ENCODE measurements around the gene SAPCD2.

DNA sequence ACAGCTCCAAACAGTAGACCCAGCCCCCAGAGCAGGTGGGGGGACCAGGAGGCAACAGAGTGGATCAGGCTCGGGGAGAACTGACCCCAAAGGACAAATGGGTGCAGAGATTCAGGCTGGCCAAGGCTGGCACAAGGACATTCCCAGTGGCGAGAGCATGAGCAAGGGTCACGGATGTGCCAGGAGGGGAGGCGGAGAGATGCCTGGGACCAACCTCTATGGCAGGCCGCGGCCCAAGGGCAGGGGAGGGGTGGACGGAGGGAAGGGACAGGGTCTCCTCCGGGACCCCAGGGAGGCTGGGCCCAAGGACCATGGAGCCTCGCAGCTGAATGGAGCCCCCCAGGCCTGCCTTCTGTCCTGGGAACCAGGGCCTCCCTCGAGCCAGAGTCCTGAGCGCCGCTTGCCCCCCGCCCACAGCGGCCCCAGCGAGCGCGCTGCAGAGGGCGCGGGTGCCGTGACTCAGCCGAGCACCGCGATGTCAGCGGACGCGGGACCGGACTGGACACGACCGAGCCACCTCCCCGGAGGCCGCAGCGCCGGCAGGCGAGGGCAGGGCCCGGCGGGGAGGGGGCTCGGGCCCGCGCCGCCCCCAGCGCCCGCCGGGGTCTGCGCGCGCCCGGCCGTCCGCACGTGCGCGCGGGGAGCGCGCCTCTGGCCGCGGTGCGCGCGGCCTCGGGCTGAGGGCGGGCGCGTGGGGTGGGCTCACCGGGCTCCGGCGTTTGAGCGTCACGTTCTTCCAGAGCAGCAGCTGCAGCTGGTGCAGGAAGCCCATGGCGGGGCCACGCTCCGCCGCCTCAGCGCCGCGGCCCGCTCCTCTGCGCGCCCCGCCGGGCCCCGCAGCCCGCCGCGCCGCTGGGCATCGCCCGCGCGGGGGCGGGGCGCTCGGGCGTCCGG, 42.7 kb downstream of the SAPCD2 start, which contains the start of gene ABCA2:
- TF ChIP-seq GATA3 (IDR thresholded peaks at IDR 0.05; ENCODE audit: low read depth, low read length), result no peak
- TF ChIP-seq GATA2 (IDR thresholded peaks at IDR 0.05; ENCODE audit: low read depth, low read length), result no peak
